Small intestine (tissue), 7 donors: ENCODE measurements around the gene ADAMTS10. TPM values are rescaled to one million over a fixed set of nuclear protein-coding genes. Genes with fewer than 3 reads are reported as not detected.

ENCODE experiments used
- DNase-seq, 2 donors: peaks; one replicate each; pipeline versions ENCODE4 v3.0.0 to v3.0.0-alpha.2; 2013
- FAIRE-seq: peaks from 2 replicates; lab custom pipeline; 2012; peaks lifted over from hg19 to GRCh38; lab: Jason Lieb, UNC
- H3K27ac ChIP-seq, 3 donors: one replicate each; pipeline ENCODE4 v1.5.1; 2013; ENCODE audit warnings: low read length in 2 of 3, mild to moderate bottlenecking in 2 of 3, control low read depth in 1 of 3, inconsistent platforms in 1 of 3, low read depth in 1 of 3, moderate library complexity in 1 of 3
- H3K27me3 ChIP-seq, 3 donors: one replicate each; pipeline ENCODE4 v1.6.1; 2013; ENCODE audit warnings: low read length in 3 of 3, inconsistent platforms in 1 of 3; ENCODE audit not compliant: control insufficient read depth in 3 of 3, insufficient read depth in 3 of 3
- H3K36me3 ChIP-seq, 3 donors: one replicate each; pipeline ENCODE4 v1.6.1; 2013; ENCODE audit warnings: low read length in 3 of 3, inconsistent platforms in 1 of 3, low read depth in 1 of 3, mild to moderate bottlenecking in 1 of 3, moderate library complexity in 1 of 3; ENCODE audit not compliant: control insufficient read depth in 3 of 3, insufficient read depth in 2 of 3
- H3K4me1 ChIP-seq, 3 donors: one replicate each; pipeline ENCODE4 v1.6.1; 2013; ENCODE audit warnings: low read length in 2 of 3, inconsistent platforms in 1 of 3, low read depth in 1 of 3, mild to moderate bottlenecking in 1 of 3, moderate library complexity in 1 of 3; ENCODE audit not compliant: control insufficient read depth in 3 of 3, insufficient read depth in 2 of 3
- H3K4me3 ChIP-seq, 3 donors: one replicate each; pipeline ENCODE4 v1.5.1; 2013; ENCODE audit warnings: low read length in 3 of 3, control low read depth in 1 of 3, inconsistent platforms in 1 of 3, low read depth in 1 of 3, mild to moderate bottlenecking in 1 of 3, moderate library complexity in 1 of 3
- H3K9me3 ChIP-seq, 2 donors: one replicate each; pipeline ENCODE4 v1.6.1; 2013; ENCODE audit warnings: low read depth in 1 of 2, low read length in 1 of 2; ENCODE audit not compliant: control insufficient read depth in 2 of 2, insufficient read depth in 1 of 2
- WGBS, 3 donors: extraction: QIAGEN DNeasy Blood & Tissue Kit; methylation state at CpG; one replicate each; pipeline ENCODE4 v1.1.7; 2013; 5-methylcytosine and 5-hydroxymethylcytosine counted together
- polyA plus RNA-seq, 4 donors: library from polyadenylated mRNA; stranded (reverse) in 3 of 4; unstranded in 1 of 4; fragments of 200-250 nt in 3 of 4; fragments of 120-200 nt in 1 of 4; gene quantifications; one replicate each; pipeline versions ENCODE4 v1.2.1 to v1.2.3, GENCODE V29; 2013
- donor health status: healthy with polysubstance abuse.
- donor health status: control.
- donor health status: control.
- donor health status: Bipolar disorder and iron deficiency.
- donor health status: healthy.

Gene ADAMTS10
- polyA plus RNA-seq, 4 donors, result 1.9 to 11.1 (median 8.5) TPM; not detected in 1

GRCh38 chr19:8596168-8596567, 14.3 kb downstream of the ADAMTS10 start:
- Histone ChIP-seq H3K9me3 (peaks cover 0 to 24% of the 10 kb centered on the region in 2 donors), H3K27ac (no peak overlapping the region), H3K36me3 (peaks cover 0 to 4% (median 0%) of the 10 kb centered on the region in 3 donors), H3K27me3 (peaks cover 0 to 13% (median 0%) of the 10 kb centered on the region in 3 donors), H3K4me3 (no peak overlapping the region), H3K4me1 (peaks cover 0 to 2% (median 0%) of the 10 kb centered on the region in 3 donors)
- FAIRE-seq (no peak), DNase-seq (no peak)
- 77 to 85% (median 79%) methylated on average over 23 of the region's 23 CpGs for WGBS, 3 donors

DNA sequence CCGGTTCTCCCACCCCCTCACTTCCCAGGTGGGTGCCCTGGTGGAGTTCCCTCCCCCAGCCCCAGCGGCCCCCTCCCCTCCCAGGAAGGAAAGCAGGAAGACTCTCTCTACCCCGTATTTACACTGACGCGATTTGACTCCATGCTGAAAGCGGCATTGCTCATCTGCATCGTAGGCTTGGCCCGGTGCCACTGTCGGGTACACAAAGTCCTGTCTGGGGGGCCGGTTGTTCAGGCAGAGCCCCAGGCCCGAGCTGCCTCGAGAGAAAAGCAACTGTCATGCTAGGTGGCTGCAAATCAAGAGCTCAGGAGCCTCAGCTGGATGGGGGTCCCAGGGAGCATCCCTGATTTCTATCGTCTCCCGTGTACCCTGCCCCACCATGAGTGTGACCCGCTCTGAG, 14.9 kb downstream of the ADAMTS10 start:
- no peak overlapping the region for H3K4me3 ChIP-seq
- WGBS, 3 donors, result 65 to 74% (median 74%) methylated on average over 15 of the region's 15 CpGs
- no peak overlapping the region for H3K27ac ChIP-seq
- H3K9me3 ChIP-seq, result peaks cover 0 to 24% of the 10 kb centered on the region in 2 donors
- DNase-seq, result no peak
- H3K36me3 ChIP-seq, result peaks cover 0 to 2% (median 0%) of the 10 kb centered on the region in 3 donors
- H3K27me3 ChIP-seq, result peaks cover 0 to 13% (median 0%) of the 10 kb centered on the region in 3 donors
- no peak for FAIRE-seq
- peaks cover 0 to 2% (median 0%) of the 10 kb centered on the region in 3 donors for H3K4me1 ChIP-seq

- Histone ChIP-seq H3K27ac (no peak overlapping the region), H3K27me3 (peaks cover 0 to 13% (median 0%) of the 10 kb centered on the region in 3 donors), H3K36me3 (peaks cover 0 to 2% (median 0%) of the 10 kb centered on the region in 3 donors), H3K4me3 (no peak overlapping the region), H3K9me3 (peaks cover 0 to 24% of the 10 kb centered on the region in 2 donors), H3K4me1 (peaks cover 0 to 2% (median 0%) of the 10 kb centered on the region in 3 donors)
- DNase-seq (no peak), FAIRE-seq (no peak)
- WGBS, 3 donors, result 89 to 94% (median 89%) methylated on average over 2 of the region's 2 CpGs
Observed at GRCh38 chr19:8593931-8594330, 16.6 kb downstream of the ADAMTS10 start.

DNA sequence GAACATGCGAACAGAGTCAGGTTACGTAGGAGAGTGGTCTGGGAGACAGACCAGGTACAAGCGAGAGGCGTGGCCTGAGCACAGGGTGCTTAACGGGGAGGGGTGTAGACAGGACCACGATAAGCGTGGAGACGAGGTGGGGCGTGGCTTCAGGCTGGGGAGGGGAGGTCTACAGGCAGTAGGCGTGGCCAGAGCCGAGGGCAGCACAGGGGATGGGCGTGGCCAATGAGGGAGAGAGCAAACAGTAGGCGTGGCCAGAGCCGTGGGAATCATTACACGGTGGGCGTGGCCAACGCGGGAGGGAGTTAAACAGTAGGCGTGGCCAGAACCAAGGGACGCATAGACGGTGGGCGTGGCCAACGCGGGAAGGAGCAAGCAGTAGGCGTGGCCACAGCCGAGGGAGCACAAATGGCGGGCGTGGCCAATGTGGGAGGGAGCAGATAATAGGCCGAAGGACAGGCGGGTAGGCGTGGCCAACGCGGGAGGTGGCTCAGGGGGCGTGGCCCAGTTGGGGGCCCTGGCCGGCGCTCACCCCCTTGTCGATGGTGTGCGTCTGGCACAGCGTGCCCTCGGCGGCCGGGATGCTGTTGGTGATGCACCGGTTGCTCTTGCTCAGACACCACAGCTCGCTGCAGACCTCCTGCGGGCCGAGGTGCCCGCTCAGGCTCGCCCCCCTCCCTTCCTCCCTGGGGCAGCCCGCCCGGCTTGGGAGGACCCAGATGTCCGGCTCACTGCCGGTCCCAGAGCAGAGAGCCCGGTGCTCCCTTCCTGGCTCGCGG, 18.1 kb downstream of the ADAMTS10 start:
- Histone ChIP-seq H3K27ac (no peak overlapping the region), H3K4me1 (peaks cover 0 to 2% (median 0%) of the 10 kb centered on the region in 3 donors), H3K4me3 (peak overlapping the region in 1 of 3 donors; percentile 36), H3K27me3 (peaks cover 0 to 13% (median 0%) of the 10 kb centered on the region in 3 donors), H3K9me3 (peaks cover 0 to 24% of the 10 kb centered on the region in 2 donors), H3K36me3 (no peaks in the 10 kb centered on the region)
- 3 to 12% (median 12%) methylated on average over 38 to 55 of the region's 55 CpGs for WGBS, 3 donors
- DNase-seq, result peak; percentile 50 to 71
- FAIRE-seq, result no peak

GRCh38 chr19:8589177-8589714, 21.3 kb downstream of the ADAMTS10 start:
- 82 to 90% (median 89%) methylated on average over 31 to 32 of the region's 32 CpGs for WGBS, 3 donors
- DNase-seq (no peak), FAIRE-seq (no peak)
- Histone ChIP-seq H3K9me3 (peaks cover 0 to 16% of the 10 kb centered on the region in 2 donors), H3K36me3 (peaks cover 0 to 5% (median 0%) of the 10 kb centered on the region in 3 donors), H3K27ac (no peak overlapping the region), H3K27me3 (peaks cover 0 to 13% (median 0%) of the 10 kb centered on the region in 3 donors), H3K4me3 (no peak overlapping the region), H3K4me1 (peaks cover 0 to 2% (median 0%) of the 10 kb centered on the region in 3 donors)

- FAIRE-seq (no peak), DNase-seq (peak; percentile 42 to 51)
- Histone ChIP-seq H3K4me1 (no peaks in the 10 kb centered on the region), H3K9me3 (no peaks in the 10 kb centered on the region), H3K27ac (no peak overlapping the region), H3K36me3 (peaks cover 0 to 5% (median 0%) of the 10 kb centered on the region in 3 donors), H3K27me3 (no peaks in the 10 kb centered on the region), H3K4me3 (no peak overlapping the region)
- WGBS, 3 donors, result 43 to 71% (median 56%) methylated on average over 29 to 34 of the region's 34 CpGs
Observed at GRCh38 chr19:8585894-8586750, 24.4 kb downstream of the ADAMTS10 start.

- H3K27me3 ChIP-seq, result no peaks in the 10 kb centered on the region
- H3K4me1 ChIP-seq, result peaks cover 0 to 4% (median 3%) of the 10 kb centered on the region in 3 donors
- H3K36me3 ChIP-seq, result peaks cover 0 to 5% (median 0%) of the 10 kb centered on the region in 3 donors
- FAIRE-seq (no peak), DNase-seq (no peak)
- H3K4me3 ChIP-seq, result no peak overlapping the region
- WGBS, 3 donors, result 70 to 83% (median 77%) methylated on average over 54 to 71 of the region's 71 CpGs
- H3K27ac ChIP-seq, result no peak overlapping the region
- no peaks in the 10 kb centered on the region for H3K9me3 ChIP-seq
Observed at GRCh38 chr19:8584965-8585893, 25.3 kb downstream of the ADAMTS10 start.
